ENCODE results near the gene OR52E4. TPM values are rescaled to one million over a fixed set of nuclear protein-coding genes. Genes with fewer than 3 reads are reported as not detected.

The OR52E4 gene
- total RNA-seq, 4 donors from 2014 or later = not detected

DNA sequence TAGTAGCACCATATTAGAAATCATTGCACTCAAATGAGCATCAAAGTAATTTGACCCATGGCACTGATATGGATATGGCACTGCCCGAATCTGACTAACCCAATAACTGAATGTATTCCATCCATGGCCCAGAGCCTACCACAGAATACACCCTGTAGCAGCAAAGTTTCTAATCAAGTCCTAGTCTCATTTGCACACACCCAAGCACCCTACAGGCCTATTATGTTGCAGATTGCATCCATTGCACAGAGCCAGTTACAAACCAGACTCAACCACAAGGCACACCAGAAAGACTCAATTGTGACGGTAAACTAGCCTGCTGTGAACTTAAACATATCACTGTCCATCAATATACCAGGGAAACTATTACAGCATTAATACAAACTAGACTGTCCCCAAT, 19.1 kb downstream of the OR52E4 start:
- DNase-seq = no peak

DNA sequence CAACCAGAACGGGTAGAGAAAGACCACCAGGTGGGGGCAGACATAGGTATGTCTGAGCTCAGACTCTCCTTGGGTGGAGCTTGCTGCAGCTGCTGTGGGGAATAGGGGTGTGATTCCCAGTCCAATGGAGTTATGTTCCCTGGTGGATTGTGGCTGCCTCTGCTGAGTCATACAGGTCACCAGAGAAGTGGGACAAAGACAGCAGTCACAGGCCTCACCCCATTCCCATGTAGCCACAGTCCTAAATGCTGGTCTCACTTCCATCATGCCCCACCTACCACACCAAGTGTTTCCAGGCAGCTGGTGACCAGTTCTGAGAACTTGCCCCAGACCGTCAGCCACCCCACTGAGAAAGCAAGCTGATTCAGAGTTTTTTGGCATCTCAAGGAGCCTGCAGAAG, 30.1 kb downstream of the OR52E4 start:
- Histone ChIP-seq H3K36me3 (no peaks in the 10 kb centered on the region), H3K27me3 (no peaks in the 10 kb centered on the region), H3K4me3 (no peak overlapping the region), H3K9me3 (no peaks in the 10 kb centered on the region), H3K4me1 (no peaks in the 10 kb centered on the region), H3K27ac (no peak overlapping the region)
- TF ChIP-seq POLR2A (IDR thresholded peaks at IDR 0.05) = no peak
- no peak for TF ChIP-seq POLR2AphosphoS5 (IDR thresholded peaks at IDR 0.05)
- TF ChIP-seq EP300 (IDR thresholded peaks at IDR 0.05; ENCODE audit: low read depth) = no peak
- TF ChIP-seq, protein P1, sequence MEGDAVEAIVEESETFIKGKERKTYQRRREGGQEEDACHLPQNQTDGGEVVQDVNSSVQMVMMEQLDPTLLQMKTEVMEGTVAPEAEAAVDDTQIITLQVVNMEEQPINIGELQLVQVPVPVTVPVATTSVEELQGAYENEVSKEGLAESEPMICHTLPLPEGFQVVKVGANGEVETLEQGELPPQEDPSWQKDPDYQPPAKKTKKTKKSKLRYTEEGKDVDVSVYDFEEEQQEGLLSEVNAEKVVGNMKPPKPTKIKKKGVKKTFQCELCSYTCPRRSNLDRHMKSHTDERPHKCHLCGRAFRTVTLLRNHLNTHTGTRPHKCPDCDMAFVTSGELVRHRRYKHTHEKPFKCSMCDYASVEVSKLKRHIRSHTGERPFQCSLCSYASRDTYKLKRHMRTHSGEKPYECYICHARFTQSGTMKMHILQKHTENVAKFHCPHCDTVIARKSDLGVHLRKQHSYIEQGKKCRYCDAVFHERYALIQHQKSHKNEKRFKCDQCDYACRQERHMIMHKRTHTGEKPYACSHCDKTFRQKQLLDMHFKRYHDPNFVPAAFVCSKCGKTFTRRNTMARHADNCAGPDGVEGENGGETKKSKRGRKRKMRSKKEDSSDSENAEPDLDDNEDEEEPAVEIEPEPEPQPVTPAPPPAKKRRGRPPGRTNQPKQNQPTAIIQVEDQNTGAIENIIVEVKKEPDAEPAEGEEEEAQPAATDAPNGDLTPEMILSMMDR (IDR thresholded peaks at IDR 0.05) = no peak
- in situ Hi-C loops (cut with MboI; ENCODE audit: low pct_ligation_motif_present in 1 of 4, low pct_unique_long_range_greater_than_20kb in 1 of 4, low sequenced_read_pairs in 3 of 4) = no loop called here
- intact Hi-C loops (cut with DNase I; ENCODE audit: low total_unique reads) = no loop called here
- no peak for DNase-seq
- WGBS, 2 donors (ENCODE audit: low coverage in 1 of 2) = 76% methylated on average over 2 of the region's 2 CpGs; no CpG with 5 or more reads in 1 of the 2 donors

More for the DNA sequence above, 19.1 kb downstream of the OR52E4 start:
- Histone ChIP-seq H3K36me3 (no peaks in the 10 kb centered on the region), H3K9me3 (no peaks in the 10 kb centered on the region), H3K4me3 (no peak overlapping the region), H3K4me1 (no peaks in the 10 kb centered on the region), H3K27ac (no peak overlapping the region), H3K27me3 (no peaks in the 10 kb centered on the region)
- TF ChIP-seq POLR2AphosphoS5 (IDR thresholded peaks at IDR 0.05) = no peak
- TF ChIP-seq POLR2A (IDR thresholded peaks at IDR 0.05) = no peak
- TF ChIP-seq, protein P1 (IDR thresholded peaks at IDR 0.05) = no peak
- no peak for TF ChIP-seq EP300 (IDR thresholded peaks at IDR 0.05; ENCODE audit: low read depth)
- 77% methylated on average over 2 of the region's 2 CpGs; no CpG with 5 or more reads in 1 of the 2 donors for WGBS, 2 donors (ENCODE audit: low coverage in 1 of 2)
- in situ Hi-C loops (cut with MboI; ENCODE audit: low pct_ligation_motif_present in 1 of 4, low pct_unique_long_range_greater_than_20kb in 1 of 4, low sequenced_read_pairs in 3 of 4) (no loop called here), intact Hi-C loops (cut with DNase I; ENCODE audit: low total_unique reads) (no loop called here)

DNA sequence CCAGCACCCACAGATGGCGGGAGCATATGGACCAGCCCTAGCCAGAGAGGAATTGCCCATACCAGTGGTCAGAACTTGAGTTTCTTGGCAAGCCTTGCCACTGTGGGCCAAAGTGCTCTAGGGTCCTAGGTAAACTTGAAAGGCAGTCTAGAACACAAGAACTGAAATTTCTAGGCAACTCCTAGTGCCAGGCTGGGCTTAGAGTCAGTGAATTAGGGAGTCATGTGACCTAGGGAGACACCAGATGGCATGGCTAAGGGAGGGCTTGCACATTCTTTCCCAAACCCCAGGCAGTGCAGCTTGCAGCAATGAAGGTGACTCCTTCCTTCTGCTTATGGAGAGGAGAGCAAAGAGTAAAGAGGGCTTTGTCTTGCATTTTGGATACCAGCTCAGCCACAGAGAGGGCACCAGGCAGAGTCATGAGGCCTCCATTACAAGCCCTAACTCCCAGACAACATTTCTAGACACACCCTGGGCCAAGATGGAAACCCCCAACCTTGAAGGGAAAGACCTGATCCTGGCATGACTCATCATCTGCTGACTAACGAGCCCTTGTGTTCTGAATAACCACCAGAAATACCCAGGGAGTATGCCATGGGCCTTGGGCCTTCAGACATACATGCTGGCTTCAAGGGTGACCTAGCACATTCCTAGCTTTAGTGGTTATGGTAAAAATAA, 42.5 kb downstream of the OR52E4 start:
- Histone ChIP-seq H3K4me1 (no peaks in the 10 kb centered on the region), H3K27me3 (no peaks in the 10 kb centered on the region), H3K36me3 (no peaks in the 10 kb centered on the region), H3K4me3 (no peak overlapping the region), H3K9me3 (peaks cover 0 to 3% of the 10 kb centered on the region in 2 donors), H3K27ac (no peak overlapping the region)
- intact Hi-C loops (cut with DNase I; ENCODE audit: low total_unique reads) = no loop called here
- TF ChIP-seq, protein P1 (IDR thresholded peaks at IDR 0.05) = no peak
- no peak for TF ChIP-seq EP300 (IDR thresholded peaks at IDR 0.05; ENCODE audit: low read depth)
- TF ChIP-seq POLR2A (IDR thresholded peaks at IDR 0.05) = no peak
- TF ChIP-seq POLR2AphosphoS5 (IDR thresholded peaks at IDR 0.05) = no peak
- WGBS, 2 donors (ENCODE audit: low coverage in 1 of 2) = 72% methylated on average over 2 of the region's 2 CpGs; no CpG with 5 or more reads in 1 of the 2 donors
- in situ Hi-C loops (cut with MboI; ENCODE audit: low pct_ligation_motif_present in 1 of 4, low pct_unique_long_range_greater_than_20kb in 1 of 4, low sequenced_read_pairs in 3 of 4) = no loop called here
- no peak for DNase-seq

DNA sequence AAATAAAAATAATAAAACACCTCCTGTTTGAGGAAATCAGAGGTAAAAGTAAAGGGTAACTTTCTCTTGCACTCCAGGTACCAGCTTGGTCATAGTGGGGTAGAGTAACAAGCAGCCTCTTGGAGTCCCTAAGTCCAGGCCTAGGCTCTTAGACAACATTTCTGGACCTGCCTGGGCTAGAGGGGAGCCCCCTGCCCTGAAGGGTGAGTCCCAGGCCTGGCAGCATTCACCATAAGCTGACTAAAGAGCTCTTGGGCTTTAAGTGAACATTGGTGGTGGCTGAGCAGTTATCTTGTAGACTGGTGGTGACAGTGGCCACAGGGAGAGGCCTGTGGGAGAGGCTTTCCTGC, 43.0 kb downstream of the OR52E4 start:
- intact Hi-C loops (cut with DNase I; ENCODE audit: low total_unique reads) (no loop called here), in situ Hi-C loops (cut with MboI; ENCODE audit: low pct_ligation_motif_present in 1 of 4, low pct_unique_long_range_greater_than_20kb in 1 of 4, low sequenced_read_pairs in 3 of 4) (no loop called here)
- TF ChIP-seq EP300 (IDR thresholded peaks at IDR 0.05; ENCODE audit: low read depth) (no peak), POLR2AphosphoS5 (IDR thresholded peaks at IDR 0.05) (no peak), POLR2A (IDR thresholded peaks at IDR 0.05) (no peak)
- TF ChIP-seq, protein P1 (IDR thresholded peaks at IDR 0.05) = no peak

More for the DNA sequence above, 43.0 kb downstream of the OR52E4 start:
- H3K9me3 ChIP-seq = peaks cover 0 to 3% of the 10 kb centered on the region in 2 donors
- H3K4me1 ChIP-seq = no peaks in the 10 kb centered on the region
- no peak overlapping the region for H3K4me3 ChIP-seq
- no peaks in the 10 kb centered on the region for H3K27me3 ChIP-seq
- DNase-seq = no peak
- H3K36me3 ChIP-seq = no peaks in the 10 kb centered on the region
- H3K27ac ChIP-seq = no peak overlapping the region

Measured in transverse colon (tissue), 4 donors.